Caco-2 (cell line): ENCODE results near the gene BABAM1. TPM values are rescaled to one million over a fixed set of nuclear protein-coding genes. Genes with fewer than 3 reads are reported as not detected.
"Not testable (repeated sequence)": the region's sequence is repeated elsewhere in the genome, so short reads cannot be mapped to it uniquely, and the experiment has no call there.

Experiments used
- BruUV-seq: library from RNA; stranded (reverse); fragments of 400-500 nt; replicated peaks from 2 replicates; lab custom pipeline; 2021; lab: Mats Ljungman, UMichigan
- CTCF ChIA-PET: fragments of 300-600 bp; sonication (Branson Sonifier 250); formaldehyde crosslinking; loops from one replicate; lab custom pipeline; 2022; ENCODE audit warnings: antibody characterized with exemption; lab: Charles Lee
- POLR2A ChIA-PET: fragments of 300-600 bp; sonication (Branson Sonifier 250); formaldehyde crosslinking; loops from one replicate; lab custom pipeline; 2022; ENCODE audit warnings: antibody characterized with exemption; lab: Charles Lee
- DNase-seq, 2 experiments: peaks; one replicate each; pipeline versions ENCODE4 v3.0.0 to v3.0.0-alpha.2; 2020 to 2022
- H3K27me3 ChIP-seq: replicated peaks from 2 replicates; pipeline ENCODE4 v1.6.0; 2011; ENCODE audit warnings: low read length; ENCODE audit not compliant: control insufficient read depth, insufficient read depth
- H3K36me3 ChIP-seq: 2 replicates; pipeline ENCODE4 v1.5.1; 2011; ENCODE audit warnings: low read length; ENCODE audit not compliant: control insufficient read depth, insufficient read depth
- H3K4me1 ChIP-seq: fragments of 250-450 bp; sonication (Bioruptor Pico); 2 replicates; pipeline ENCODE4 v1.5.1; 2020; ENCODE audit warnings: mild to moderate bottlenecking
- H3K4me3 ChIP-seq: 2 replicates; pipeline ENCODE4 v1.5.1; 2011; ENCODE audit warnings: low read depth, mild to moderate bottlenecking, control low read depth, low read length
- H3K9me3 ChIP-seq: fragments of 250-450 bp; sonication (Bioruptor Pico); 2 replicates; pipeline ENCODE4 v1.5.1; 2020; ENCODE audit warnings: mild to moderate bottlenecking, moderate library complexity
- H3K27ac Mint-ChIP-seq: one replicate; pipeline ENCODE4 v1.8.0; 2022; ENCODE audit warnings: mixed read lengths; ENCODE audit not compliant: unreplicated experiment
- H3K27me3 Mint-ChIP-seq: one replicate; pipeline ENCODE4 v1.8.0; 2022; ENCODE audit warnings: mixed read lengths; ENCODE audit not compliant: insufficient read depth, unreplicated experiment
- H3K36me3 Mint-ChIP-seq: one replicate; pipeline ENCODE4 v1.8.0; 2022; ENCODE audit warnings: mild to moderate bottlenecking, mixed read lengths; ENCODE audit not compliant: insufficient read depth, unreplicated experiment
- H3K4me1 Mint-ChIP-seq: one replicate; pipeline ENCODE4 v1.8.0; 2022; ENCODE audit warnings: low read depth, mixed read lengths; ENCODE audit not compliant: unreplicated experiment
- H3K4me3 Mint-ChIP-seq: one replicate; pipeline ENCODE4 v1.8.0; 2022; ENCODE audit warnings: mild to moderate bottlenecking, moderate library complexity, mixed read lengths; ENCODE audit not compliant: unreplicated experiment
- H3K9me3 Mint-ChIP-seq: one replicate; pipeline ENCODE4 v1.8.0; 2022; ENCODE audit warnings: mixed read lengths; ENCODE audit not compliant: unreplicated experiment
- intact Hi-C: fragments of 100-400 bp; cut with micrococcal nuclease; formaldehyde crosslinking; loops from one replicate; pipeline ENCODE4 v1.10.0; 2022; ENCODE audit not compliant: unreplicated experiment
- total RNA-seq: library from RNA; stranded (reverse); gene quantifications from 2 replicates; pipeline ENCODE4 v1.2.3, GENCODE V29; 2022
- TF ChIP-seq, protein P1 (sequence below), 2 experiments: fragments of 200-600 bp in 1 of 2; IDR thresholded peaks; 1 replicate in 1 of 2; 2 replicates in 1 of 2; pipeline versions ENCODE4 v1.5.1 to v1.8.0; 2011 to 2022; ENCODE audit warnings: antibody characterized with exemption in 1 of 2, control low read depth in 1 of 2, inconsistent platforms in 1 of 2, low read depth in 1 of 2, low read length in 1 of 2, mild to moderate bottlenecking in 1 of 2, moderate library complexity in 1 of 2; ENCODE audit not compliant: insufficient read depth in 1 of 2, severe bottlenecking in 1 of 2, unreplicated experiment in 1 of 2

Gene BABAM1
- total RNA-seq, 1 experiment from 2014 or later = 91.7 TPM

DNA sequence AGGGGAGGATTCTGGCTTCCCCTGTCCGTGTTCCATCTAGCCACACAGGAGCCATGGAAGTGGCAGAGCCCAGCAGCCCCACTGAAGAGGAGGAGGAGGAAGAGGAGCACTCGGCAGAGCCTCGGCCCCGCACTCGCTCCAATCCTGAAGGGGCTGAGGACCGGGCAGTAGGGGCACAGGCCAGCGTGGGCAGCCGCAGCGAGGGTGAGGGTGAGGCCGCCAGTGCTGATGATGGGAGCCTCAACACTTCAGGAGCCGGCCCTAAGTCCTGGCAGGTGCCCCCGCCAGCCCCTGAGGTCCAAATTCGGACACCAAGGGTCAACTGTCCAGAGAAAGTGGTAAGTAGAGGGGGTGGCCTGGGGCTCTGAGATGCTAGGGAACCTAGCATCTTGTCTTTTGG is 1.5 kb downstream of the BABAM1 start:
- H3K27me3 Mint-ChIP-seq = no peaks in the 10 kb centered on the region
- CTCF ChIA-PET = interaction anchor here (0.7 kb wide), 1 partner anchor 138 kb away, joined by 5 read pairs; no protein-coding TSS in a partner anchor
- intact Hi-C loops = loop anchor here (5.0 kb wide), 1 partner anchor 41 kb away; the partner anchor contains the start of gene OCEL1
- no peaks in the 10 kb centered on the region for H3K27me3 ChIP-seq
- POLR2A ChIA-PET = interaction anchor here (0.8 kb wide), 1 partner anchor 53 kb away, joined by 4 read pairs; the partner anchor contains the start of gene USE1
- no peaks in the 10 kb centered on the region; the same call in 1 of the 2 replicates for H3K36me3 ChIP-seq
- DNase-seq = no peak
- no peak overlapping the region for H3K27ac Mint-ChIP-seq
- peaks cover 7% of the 10 kb centered on the region for H3K4me1 Mint-ChIP-seq
- H3K4me1 ChIP-seq = no peaks in the 10 kb centered on the region; the same call in 1 of the 2 replicates
- H3K9me3 ChIP-seq = no peaks in the 10 kb centered on the region
- peak overlapping the region; percentile 74 for H3K4me3 Mint-ChIP-seq
- H3K9me3 Mint-ChIP-seq = no peaks in the 10 kb centered on the region
- TF ChIP-seq, protein P1, sequence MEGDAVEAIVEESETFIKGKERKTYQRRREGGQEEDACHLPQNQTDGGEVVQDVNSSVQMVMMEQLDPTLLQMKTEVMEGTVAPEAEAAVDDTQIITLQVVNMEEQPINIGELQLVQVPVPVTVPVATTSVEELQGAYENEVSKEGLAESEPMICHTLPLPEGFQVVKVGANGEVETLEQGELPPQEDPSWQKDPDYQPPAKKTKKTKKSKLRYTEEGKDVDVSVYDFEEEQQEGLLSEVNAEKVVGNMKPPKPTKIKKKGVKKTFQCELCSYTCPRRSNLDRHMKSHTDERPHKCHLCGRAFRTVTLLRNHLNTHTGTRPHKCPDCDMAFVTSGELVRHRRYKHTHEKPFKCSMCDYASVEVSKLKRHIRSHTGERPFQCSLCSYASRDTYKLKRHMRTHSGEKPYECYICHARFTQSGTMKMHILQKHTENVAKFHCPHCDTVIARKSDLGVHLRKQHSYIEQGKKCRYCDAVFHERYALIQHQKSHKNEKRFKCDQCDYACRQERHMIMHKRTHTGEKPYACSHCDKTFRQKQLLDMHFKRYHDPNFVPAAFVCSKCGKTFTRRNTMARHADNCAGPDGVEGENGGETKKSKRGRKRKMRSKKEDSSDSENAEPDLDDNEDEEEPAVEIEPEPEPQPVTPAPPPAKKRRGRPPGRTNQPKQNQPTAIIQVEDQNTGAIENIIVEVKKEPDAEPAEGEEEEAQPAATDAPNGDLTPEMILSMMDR (IDR thresholded peaks at IDR 0.05; ENCODE audit: insufficient read depth in 1 of 2, low read depth in 1 of 2, low read length in 1 of 2, severe bottlenecking in 1 of 2, unreplicated experiment in 1 of 2) = no peak
- no peak overlapping the region for H3K4me3 ChIP-seq
- BruUV-seq = no TSS peak
- H3K36me3 Mint-ChIP-seq = peaks cover 56% of the 10 kb centered on the region

DNA sequence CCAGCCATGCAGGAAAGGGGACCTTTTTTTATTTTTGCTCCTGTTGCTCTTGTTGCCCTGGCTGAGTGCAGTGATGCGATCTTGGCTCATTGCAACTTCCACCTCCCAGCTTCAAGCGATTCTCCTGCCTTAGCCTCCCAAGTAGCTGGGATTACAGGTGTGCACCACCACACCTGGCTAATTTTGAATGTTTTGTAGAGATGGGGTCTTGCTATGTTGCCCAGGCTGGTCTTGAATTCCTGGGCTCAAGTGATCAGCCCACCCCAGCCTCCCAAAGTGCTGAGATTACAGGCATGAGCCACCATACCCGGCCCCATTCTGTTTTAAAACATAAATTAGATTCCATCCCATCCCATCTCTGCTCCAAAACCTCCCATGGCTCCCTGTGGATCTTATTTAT is 7.6 kb downstream of the BABAM1 start:
- H3K27me3 Mint-ChIP-seq, H3K4me1 ChIP-seq, H3K4me1 Mint-ChIP-seq, DNase-seq, H3K4me3 ChIP-seq, H3K36me3 ChIP-seq, H3K9me3 Mint-ChIP-seq, intact Hi-C loops, BruUV-seq, H3K27me3 ChIP-seq, H3K9me3 ChIP-seq, CTCF ChIA-PET, H3K4me3 Mint-ChIP-seq, POLR2A ChIA-PET, H3K27ac Mint-ChIP-seq: not testable (repeated sequence)
- peaks cover 64% of the 10 kb centered on the region for H3K36me3 Mint-ChIP-seq

DNA sequence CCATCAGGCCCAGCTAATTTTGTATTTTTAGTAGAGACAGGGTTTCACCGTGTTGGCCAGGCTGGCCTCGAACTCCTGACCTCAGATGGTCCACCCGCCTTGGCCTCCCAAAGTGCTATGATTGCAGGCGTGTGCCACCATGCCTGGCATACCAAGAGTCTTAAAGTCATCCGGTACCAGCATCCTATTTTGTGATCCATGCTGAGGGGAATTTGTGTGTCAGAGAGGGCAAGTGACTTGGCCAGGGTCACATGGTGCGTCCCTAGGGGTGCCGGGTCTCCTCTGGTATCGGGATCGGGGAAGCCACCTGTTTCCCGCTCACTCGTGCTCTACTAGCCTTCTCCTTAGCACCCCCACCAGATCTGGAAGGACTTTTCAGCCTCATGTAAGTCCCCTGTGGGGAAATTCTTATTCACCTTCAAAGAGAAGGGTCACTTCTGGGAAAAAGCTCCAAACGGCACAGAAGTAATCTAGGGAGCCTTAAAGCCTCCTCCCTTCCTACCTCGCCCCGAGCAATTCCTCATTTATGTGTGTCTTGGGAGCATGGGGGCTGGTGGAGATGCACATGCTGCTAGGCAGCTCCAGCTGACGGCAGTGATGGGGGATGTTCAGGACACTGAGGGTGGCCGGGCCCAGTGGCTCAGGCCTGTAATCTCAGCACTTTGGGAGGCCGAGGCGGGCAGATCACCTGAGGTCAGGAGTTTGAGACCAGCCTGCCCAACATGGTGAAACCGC is 8.4 kb downstream of the BABAM1 start:
- POLR2A ChIA-PET = no interaction called here
- H3K4me1 Mint-ChIP-seq = no peaks in the 10 kb centered on the region
- no peaks in the 10 kb centered on the region for H3K4me1 ChIP-seq
- no peak overlapping the region for H3K4me3 ChIP-seq
- H3K4me3 Mint-ChIP-seq = no peak overlapping the region
- H3K27me3 Mint-ChIP-seq = no peaks in the 10 kb centered on the region
- TF ChIP-seq, protein P1 (IDR thresholded peaks at IDR 0.05; ENCODE audit: insufficient read depth in 1 of 2, low read depth in 1 of 2, low read length in 1 of 2, severe bottlenecking in 1 of 2, unreplicated experiment in 1 of 2) = no peak
- peaks cover 57% of the 10 kb centered on the region for H3K36me3 Mint-ChIP-seq
- no TSS peak for BruUV-seq
- CTCF ChIA-PET = no interaction called here
- H3K9me3 ChIP-seq = no peaks in the 10 kb centered on the region
- no peaks in the 10 kb centered on the region for H3K9me3 Mint-ChIP-seq
- DNase-seq = no peak
- H3K27ac Mint-ChIP-seq = no peak overlapping the region
- intact Hi-C loops = no loop called here
- H3K27me3 ChIP-seq = no peaks in the 10 kb centered on the region
- no peaks in the 10 kb centered on the region; the same call in 1 of the 2 replicates for H3K36me3 ChIP-seq
